ENCODE measurements around the gene ERC1. TPM values are rescaled to one million over a fixed set of nuclear protein-coding genes. Genes with fewer than 3 reads are reported as not detected.

ERC1 gene
- total RNA-seq, 1 experiment from 2014 or later, result 39.4 TPM

GRCh38 chr12:1504895-1505311 lies 513.9 kb downstream of the ERC1 start:
- TF ChIP-seq CTCF (IDR thresholded peaks at IDR 0.05; ENCODE audit: unreplicated experiment), result no peak
- intact Hi-C loops (cut with micrococcal nuclease; ENCODE audit: unreplicated experiment), result no loop called here
- CTCF ChIA-PET, result no interaction called here
- Mint-ChIP-seq H3K27ac (ENCODE audit: unreplicated experiment) (no peak overlapping the region), H3K4me3 (ENCODE audit: low read depth, unreplicated experiment) (no peak overlapping the region), H3K36me3 (ENCODE audit: insufficient read depth, unreplicated experiment) (peaks cover 6% of the 10 kb centered on the region), H3K4me1 (ENCODE audit: low read depth, unreplicated experiment) (no peaks in the 10 kb centered on the region), H3K9me3 (ENCODE audit: low read depth, unreplicated experiment) (no peaks in the 10 kb centered on the region), H3K27me3 (ENCODE audit: unreplicated experiment) (peaks cover 33% of the 10 kb centered on the region)
- BruUV-seq (replicated peaks), result no TSS peak
- no peak for DNase-seq

- no peak for TF ChIP-seq CTCF (IDR thresholded peaks at IDR 0.05; ENCODE audit: unreplicated experiment)
- H3K27me3 Mint-ChIP-seq (ENCODE audit: unreplicated experiment), result peaks cover 40% of the 10 kb centered on the region
- peaks cover 5% of the 10 kb centered on the region for H3K36me3 Mint-ChIP-seq (ENCODE audit: insufficient read depth, unreplicated experiment)
- DNase-seq, result no peak
- CTCF ChIA-PET, result interaction anchor here (1.0 kb wide), 1 partner anchor 9 kb away, joined by 3 read pairs; no protein-coding TSS in a partner anchor
- no peak overlapping the region for H3K27ac Mint-ChIP-seq (ENCODE audit: unreplicated experiment)
- no TSS peak for BruUV-seq (replicated peaks)
- no peaks in the 10 kb centered on the region for H3K9me3 Mint-ChIP-seq (ENCODE audit: low read depth, unreplicated experiment)
- intact Hi-C loops (cut with micrococcal nuclease; ENCODE audit: unreplicated experiment), result no loop called here
- H3K4me3 Mint-ChIP-seq (ENCODE audit: low read depth, unreplicated experiment), result no peak overlapping the region
- H3K4me1 Mint-ChIP-seq (ENCODE audit: low read depth, unreplicated experiment), result no peaks in the 10 kb centered on the region
Measured at GRCh38 chr12:1505576-1505975, 514.6 kb downstream of the ERC1 start.

- Mint-ChIP-seq H3K27me3 (ENCODE audit: unreplicated experiment) (peaks cover 49% of the 10 kb centered on the region), H3K4me3 (ENCODE audit: low read depth, unreplicated experiment) (no peak overlapping the region), H3K4me1 (ENCODE audit: low read depth, unreplicated experiment) (no peaks in the 10 kb centered on the region)
Measured at GRCh38 chr12:1507308-1507707, 516.3 kb downstream of the ERC1 start.

GRCh38 chr12:1509413-1510052 lies 518.5 kb downstream of the ERC1 start:
- Mint-ChIP-seq H3K27me3 (ENCODE audit: unreplicated experiment) (peaks cover 39% of the 10 kb centered on the region), H3K36me3 (ENCODE audit: insufficient read depth, unreplicated experiment) (no peaks in the 10 kb centered on the region), H3K4me3 (ENCODE audit: low read depth, unreplicated experiment) (no peak overlapping the region), H3K4me1 (ENCODE audit: low read depth, unreplicated experiment) (no peaks in the 10 kb centered on the region), H3K27ac (ENCODE audit: unreplicated experiment) (no peak overlapping the region), H3K9me3 (ENCODE audit: low read depth, unreplicated experiment) (no peaks in the 10 kb centered on the region)
- TF ChIP-seq CTCF (IDR thresholded peaks at IDR 0.05; ENCODE audit: unreplicated experiment), result no peak
- intact Hi-C loops (cut with micrococcal nuclease; ENCODE audit: unreplicated experiment), result no loop called here
- CTCF ChIA-PET, result no interaction called here
- DNase-seq, result no peak
- BruUV-seq (replicated peaks), result no TSS peak

More at GRCh38 chr12:1507308-1507707, 516.3 kb downstream of the ERC1 start:
- H3K36me3 Mint-ChIP-seq (ENCODE audit: insufficient read depth, unreplicated experiment), result no peaks in the 10 kb centered on the region
- H3K9me3 Mint-ChIP-seq (ENCODE audit: low read depth, unreplicated experiment), result no peaks in the 10 kb centered on the region
- no peak overlapping the region for H3K27ac Mint-ChIP-seq (ENCODE audit: unreplicated experiment)
- TF ChIP-seq CTCF (IDR thresholded peaks at IDR 0.05; ENCODE audit: unreplicated experiment), result no peak
- CTCF ChIA-PET, result no interaction called here
- DNase-seq, result no peak
- intact Hi-C loops (cut with micrococcal nuclease; ENCODE audit: unreplicated experiment), result no loop called here
- BruUV-seq (replicated peaks), result no TSS peak
